OCI-LY1 (cell line): ENCODE data around the gene CHST3.

ENCODE experiments used
- H2AFZ ChIP-seq: fragments of 200-600 bp; sonication (generic), shearing (Covaris generic); 2 replicates; pipeline ENCODE4 v1.6.0; 2014; ENCODE audit warnings: antibody characterized with exemption, mild to moderate bottlenecking, low read length
- H3F3A ChIP-seq: fragments of 200-600 bp; sonication (generic), shearing (Covaris generic); 2 replicates; pipeline ENCODE4 v1.6.0; 2014; ENCODE audit warnings: mild to moderate bottlenecking, antibody characterized with exemption, low read length, moderate library complexity; ENCODE audit not compliant: insufficient read depth
- H3K27ac ChIP-seq: fragments of 200-600 bp; sonication (generic); 2 replicates; pipeline ENCODE4 v1.5.1; 2014; ENCODE audit warnings: low read length, mixed run types, mild to moderate bottlenecking, low read depth; ENCODE audit not compliant: poor library complexity, severe bottlenecking
- H3K27me3 ChIP-seq: fragments of 200-600 bp; sonication (generic); 2 replicates; pipeline ENCODE4 v1.6.0; 2014; ENCODE audit warnings: antibody characterized with exemption, mild to moderate bottlenecking, low read length, moderate library complexity; ENCODE audit not compliant: insufficient read depth
- H3K36me3 ChIP-seq: fragments of 200-600 bp; sonication (generic); 2 replicates; pipeline ENCODE4 v1.6.1; 2014; ENCODE audit warnings: mild to moderate bottlenecking, antibody characterized with exemption, low read length, moderate library complexity, mixed read lengths; ENCODE audit not compliant: insufficient read depth
- H3K4me1 ChIP-seq: fragments of 200-600 bp; sonication (generic); 2 replicates; pipeline ENCODE4 v1.5.1; 2014; ENCODE audit warnings: mild to moderate bottlenecking, low read length, moderate library complexity; ENCODE audit not compliant: insufficient read depth, severe bottlenecking
- H3K4me2 ChIP-seq: fragments of 200-600 bp; sonication (generic), shearing (Covaris generic); 2 replicates; pipeline ENCODE4 v1.6.1; 2014; ENCODE audit warnings: low read length
- H3K4me3 ChIP-seq: fragments of 200-600 bp; sonication (generic); 2 replicates; pipeline ENCODE4 v1.5.1; 2014; ENCODE audit warnings: low read length, low read depth, mild to moderate bottlenecking, mixed read lengths; ENCODE audit not compliant: poor library complexity, severe bottlenecking
- H3K79me2 ChIP-seq: fragments of 200-600 bp; shearing (Covaris generic); 2 replicates; pipeline ENCODE4 v1.6.1; 2016; ENCODE audit warnings: mixed run types, low read length, mixed read lengths; ENCODE audit not compliant: insufficient read depth
- H3K9ac ChIP-seq: fragments of 200-600 bp; sonication (generic), shearing (Covaris generic); 2 replicates; pipeline ENCODE4 v1.6.1; 2014; ENCODE audit warnings: mild to moderate bottlenecking, low read length, mixed read lengths
- H3K9me2 ChIP-seq: fragments of 200-600 bp; sonication (generic), shearing (Covaris generic); 2 replicates; pipeline ENCODE4 v1.6.1; 2014; ENCODE audit warnings: low read depth, mild to moderate bottlenecking, low read length, mixed read lengths
- H3K9me3 ChIP-seq: fragments of 200-600 bp; shearing (Covaris generic); 2 replicates; pipeline ENCODE4 v1.6.1; 2014; ENCODE audit warnings: low read length, mixed read lengths
- H4K20me1 ChIP-seq: fragments of 200-600 bp; sonication (generic), shearing (Covaris generic); 2 replicates; pipeline ENCODE4 v1.6.0; 2016; ENCODE audit warnings: mild to moderate bottlenecking, low read length; ENCODE audit not compliant: insufficient read depth
- CTCF ChIP-seq: fragments of 200-600 bp; sonication (generic), shearing (Covaris generic); IDR thresholded peaks from 2 replicates; pipeline ENCODE4 v1.5.1; 2017; ENCODE audit warnings: mild to moderate bottlenecking, antibody characterized with exemption, low read length, moderate library complexity, mixed read lengths
- EZH2 ChIP-seq: fragments of 200-600 bp; sonication (generic), shearing (Covaris generic); IDR thresholded peaks from 2 replicates; pipeline ENCODE4 v1.8.0; 2017; ENCODE audit warnings: borderline replicate concordance, mixed run types, mild to moderate bottlenecking, antibody characterized with exemption, low read length, moderate library complexity, mixed read lengths

CHST3 gene

DNA sequence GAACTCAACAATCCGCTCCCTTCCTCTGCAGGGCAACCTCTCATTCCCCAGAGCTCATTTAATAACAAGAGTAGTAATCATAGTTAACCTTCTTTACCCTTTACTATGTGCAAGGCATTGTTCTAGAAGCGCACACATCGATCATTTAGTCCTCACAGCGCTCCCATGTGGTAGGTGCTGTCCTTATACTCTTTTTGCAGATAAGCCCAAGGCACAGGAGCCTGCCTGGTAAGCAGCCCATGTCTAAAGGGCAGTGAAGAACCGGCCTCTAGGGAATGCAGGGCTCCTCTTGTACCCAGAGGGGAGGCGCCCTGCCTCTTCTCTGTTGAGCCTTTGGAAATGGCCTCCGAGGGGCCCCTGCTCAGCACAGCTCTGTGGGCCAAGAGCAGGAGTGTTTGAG is 14.3 kb downstream of the CHST3 start:
- Histone ChIP-seq H3K79me2 (no peaks in the 10 kb centered on the region), H4K20me1 (no peaks in the 10 kb centered on the region), H3K9me3 (no peaks in the 10 kb centered on the region), H3K4me1 (no peaks in the 10 kb centered on the region), H3K36me3 (no peaks in the 10 kb centered on the region), H2AFZ (no peak overlapping the region), H3K9me2 (no peaks in the 10 kb centered on the region), H3K4me2 (no peak overlapping the region), H3K4me3 (no peak overlapping the region), H3F3A (no peaks in the 10 kb centered on the region), H3K9ac (no peak overlapping the region), H3K27me3 (peaks cover 21% of the 10 kb centered on the region), H3K27ac (no peak overlapping the region)
- TF ChIP-seq CTCF: peak; percentile 15; the same call in 1 of the 2 replicates
- TF ChIP-seq EZH2: no peak

- Histone ChIP-seq H2AFZ (no peak overlapping the region), H3K9ac (no peak overlapping the region), H3K36me3 (no peaks in the 10 kb centered on the region), H3K9me3 (no peaks in the 10 kb centered on the region), H3F3A (no peaks in the 10 kb centered on the region), H3K4me3 (no peak overlapping the region), H3K27ac (no peak overlapping the region), H3K4me1 (no peaks in the 10 kb centered on the region), H3K27me3 (peaks cover 18% of the 10 kb centered on the region; the same call in 1 of the 2 replicates), H3K4me2 (no peak overlapping the region), H3K79me2 (no peaks in the 10 kb centered on the region), H3K9me2 (no peaks in the 10 kb centered on the region), H4K20me1 (no peaks in the 10 kb centered on the region)
- no peak for TF ChIP-seq EZH2
- no peak for TF ChIP-seq CTCF
These were observed 14.9 kb downstream of the CHST3 start for GRCh38 chr10:71978988-71979691.

- Histone ChIP-seq H4K20me1 (no peaks in the 10 kb centered on the region), H3K4me1 (no peaks in the 10 kb centered on the region), H2AFZ (no peak overlapping the region), H3K36me3 (no peaks in the 10 kb centered on the region), H3K4me2 (no peak overlapping the region), H3K9me3 (no peaks in the 10 kb centered on the region), H3K9ac (no peak overlapping the region), H3F3A (no peaks in the 10 kb centered on the region), H3K4me3 (no peak overlapping the region), H3K27me3 (peaks cover 13% of the 10 kb centered on the region; the same call in 1 of the 2 replicates), H3K27ac (no peak overlapping the region), H3K79me2 (no peaks in the 10 kb centered on the region), H3K9me2 (no peaks in the 10 kb centered on the region)
- TF ChIP-seq EZH2 (no peak), CTCF (no peak)
These were observed 15.5 kb downstream of the CHST3 start for GRCh38 chr10:71979692-71980062.
